HG03571 (cell line): ENCODE measurements around the gene INPP5B.

ENCODE experiments used
- ATAC-seq: cut with Tn5 transposase; IDR thresholded peaks from one replicate; pipeline ENCODE4 v1.9.1; 2021; ENCODE audit not compliant: unreplicated experiment

Gene INPP5B

DNA sequence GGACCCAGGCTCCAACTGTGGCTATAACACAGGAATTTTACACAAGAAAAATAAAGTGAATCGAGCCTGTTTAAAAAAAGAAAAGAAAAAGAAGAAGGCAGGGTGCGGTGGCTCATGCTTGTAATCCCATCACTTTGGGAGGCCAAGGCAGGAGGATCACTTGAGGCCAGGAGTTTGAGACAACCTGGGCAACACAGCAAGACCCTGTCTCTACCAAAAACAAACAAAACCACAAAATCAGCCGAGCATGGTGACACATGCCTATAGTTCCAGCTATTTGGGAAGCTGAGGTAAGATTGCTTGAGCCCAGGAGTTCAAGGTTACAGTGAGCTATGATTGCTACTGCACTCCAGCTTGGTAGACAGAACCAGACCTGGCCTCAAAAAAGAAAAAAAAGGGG, 105.2 kb downstream of the INPP5B start:
- no peak for ATAC-seq

DNA sequence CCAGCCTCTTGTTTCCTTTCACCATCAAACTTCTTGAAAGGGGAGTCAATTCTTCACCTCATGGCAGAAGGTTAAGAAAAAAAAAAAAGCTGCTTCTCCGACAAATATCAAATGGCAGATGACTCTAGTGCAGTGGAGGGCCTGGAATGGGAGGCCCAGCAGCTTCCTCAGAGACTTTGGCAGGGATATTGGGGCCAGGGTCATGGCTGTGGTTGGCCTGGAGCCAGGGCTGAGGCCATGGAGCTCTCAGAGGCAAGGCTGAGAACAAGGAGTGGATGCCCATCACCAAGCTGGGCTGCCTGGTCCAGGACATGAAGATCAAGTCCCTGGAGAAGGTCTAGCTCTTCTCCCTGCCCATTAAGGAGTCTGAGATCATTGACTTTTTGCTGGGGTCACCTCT, 106.1 kb downstream of the INPP5B start:
- no peak for ATAC-seq

DNA sequence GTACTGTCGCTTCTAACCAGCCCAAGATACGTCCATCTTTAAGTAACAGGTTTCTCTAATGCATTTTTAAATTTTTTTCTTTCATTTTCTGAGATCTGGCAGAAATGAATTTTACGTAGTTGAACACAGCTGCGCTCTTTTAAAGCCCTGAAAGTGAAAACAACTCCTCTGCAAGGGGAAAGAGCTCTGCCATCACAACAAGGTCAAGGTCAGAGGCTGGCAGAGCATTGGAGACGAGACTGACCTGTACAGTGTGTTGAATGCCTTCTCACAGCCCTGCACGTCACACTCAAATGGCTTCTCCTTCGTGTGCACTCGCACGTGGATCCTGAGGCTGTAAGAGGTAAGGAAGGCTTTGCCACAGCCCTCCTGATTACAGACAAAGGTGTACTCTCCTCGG, 107.2 kb downstream of the INPP5B start:
- no peak for ATAC-seq

DNA sequence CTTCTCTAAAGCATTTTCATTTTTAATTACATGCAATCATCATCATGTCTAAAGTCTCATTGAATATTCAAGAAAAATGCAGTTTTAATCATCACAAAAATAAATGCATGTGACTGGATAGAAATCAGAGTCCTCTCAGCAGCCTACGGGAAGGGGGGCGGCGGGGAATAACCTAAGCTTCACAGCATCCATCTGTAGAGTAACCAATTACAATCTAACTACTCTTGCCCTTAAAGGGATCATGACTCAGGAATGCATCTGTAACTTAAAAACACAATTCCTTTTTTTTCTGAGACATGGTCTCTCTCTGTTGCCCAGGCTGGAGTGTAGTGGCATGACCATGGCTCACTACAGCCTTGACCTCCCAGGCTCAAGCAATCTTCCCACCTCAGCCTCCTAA, 110.1 kb downstream of the INPP5B start:
- ATAC-seq, result no peak

DNA sequence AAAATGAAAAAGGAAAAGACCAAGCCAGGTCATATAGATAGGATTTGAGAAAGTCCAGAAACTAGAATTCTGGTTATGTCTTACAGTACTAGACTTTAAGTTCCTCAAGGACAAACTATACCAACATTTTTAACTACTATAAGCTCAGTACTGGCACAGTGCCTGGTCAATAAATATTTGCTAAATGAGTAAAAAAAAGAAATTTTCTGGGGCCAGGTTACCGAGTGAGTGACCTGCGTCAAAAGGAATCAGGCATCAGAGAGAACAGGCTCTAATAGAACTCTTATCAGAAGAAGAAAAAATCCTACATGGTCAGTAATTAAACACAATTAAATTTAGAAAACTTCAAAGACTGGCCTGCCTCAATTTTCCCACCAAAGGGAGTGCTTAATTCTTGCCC, 115.0 kb downstream of the INPP5B start:
- no peak for ATAC-seq

DNA sequence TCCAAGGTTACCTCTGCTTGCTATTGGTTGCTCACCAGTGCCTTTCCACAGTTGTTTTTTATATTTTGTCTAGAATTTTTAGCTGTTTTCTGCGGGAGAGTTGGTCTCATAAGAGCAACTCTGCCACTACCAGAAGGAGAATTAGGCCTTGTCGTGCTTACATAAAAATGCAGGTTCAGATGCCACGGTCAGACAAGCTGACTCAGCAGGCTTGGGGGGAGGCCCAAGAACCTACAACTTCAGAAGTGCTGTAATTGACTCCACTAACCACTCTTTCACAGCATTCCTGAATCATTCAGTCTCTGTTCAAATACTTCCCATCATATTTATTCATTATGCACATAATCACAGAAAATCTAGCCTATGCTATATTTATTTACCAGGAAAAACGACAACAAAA, 115.7 kb downstream of the INPP5B start:
- no peak for ATAC-seq

DNA sequence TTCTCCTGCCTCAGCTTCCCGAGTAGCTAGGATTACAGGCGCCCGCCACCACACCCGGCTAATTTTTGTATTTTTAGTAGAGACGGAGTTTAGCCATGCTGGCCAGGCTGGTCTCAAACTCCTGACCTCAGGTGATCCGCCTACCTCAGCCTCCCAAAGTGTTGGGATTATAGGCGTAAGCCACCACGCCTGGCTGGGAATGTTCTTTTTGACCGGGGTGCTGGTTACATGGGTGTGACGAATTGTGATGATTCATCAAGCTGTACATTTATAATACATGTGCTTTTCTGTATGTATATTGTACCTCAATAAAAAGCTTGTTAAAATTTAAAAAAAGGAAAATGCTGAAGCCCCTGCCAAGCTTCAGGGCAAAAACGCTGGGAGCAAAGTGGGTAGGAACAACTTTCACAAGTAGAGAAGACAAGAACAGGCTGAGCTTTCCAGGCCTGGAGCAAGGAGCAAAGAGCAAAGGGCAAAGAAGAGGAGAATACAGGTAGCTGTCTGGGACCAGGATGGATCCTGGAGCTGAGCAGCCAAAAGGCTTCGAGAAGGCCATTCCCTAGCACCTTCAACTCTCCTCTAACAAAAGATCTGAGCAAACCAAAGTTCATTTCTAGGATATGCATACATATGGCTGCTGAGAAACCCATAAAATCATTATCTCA, 118.3 kb downstream of the INPP5B start:
- ATAC-seq, result no peak

DNA sequence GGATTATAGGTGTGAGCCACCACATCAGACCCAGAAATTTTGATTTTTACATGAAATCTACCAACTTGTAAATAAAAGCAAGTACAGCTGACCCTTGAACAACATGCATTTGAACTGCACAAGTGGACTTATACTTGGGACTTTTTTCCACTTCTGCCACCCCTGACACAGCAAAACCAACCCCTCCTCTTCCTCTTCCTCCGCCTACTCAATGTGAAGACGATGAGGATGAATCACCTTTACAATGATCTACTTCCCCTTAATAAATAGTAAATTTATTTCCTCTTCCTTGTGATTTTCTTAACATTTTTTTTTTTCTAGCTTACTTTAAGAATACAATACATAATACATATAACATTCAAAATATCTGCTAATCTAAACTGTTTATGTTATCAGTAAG, 121.3 kb downstream of the INPP5B start:
- ATAC-seq, result no peak

DNA sequence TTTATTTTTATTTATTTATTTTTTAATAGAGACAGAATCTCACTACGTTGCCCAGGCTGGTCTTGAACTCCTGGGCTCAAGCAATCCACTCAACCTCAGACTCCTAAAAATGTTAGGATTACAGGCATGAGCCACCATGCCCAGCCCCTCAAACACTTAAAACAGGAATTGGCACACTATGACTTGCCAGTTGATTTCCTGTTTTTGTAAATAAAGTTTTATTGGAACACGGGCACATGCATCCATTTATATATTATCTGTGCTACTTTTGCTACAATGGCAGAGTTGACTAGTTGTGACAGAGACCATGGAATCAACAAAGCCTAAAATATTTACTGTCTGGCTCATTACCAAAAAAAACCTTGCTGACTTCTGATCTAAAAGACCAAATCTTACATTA, 122.9 kb downstream of the INPP5B start:
- no peak for ATAC-seq

DNA sequence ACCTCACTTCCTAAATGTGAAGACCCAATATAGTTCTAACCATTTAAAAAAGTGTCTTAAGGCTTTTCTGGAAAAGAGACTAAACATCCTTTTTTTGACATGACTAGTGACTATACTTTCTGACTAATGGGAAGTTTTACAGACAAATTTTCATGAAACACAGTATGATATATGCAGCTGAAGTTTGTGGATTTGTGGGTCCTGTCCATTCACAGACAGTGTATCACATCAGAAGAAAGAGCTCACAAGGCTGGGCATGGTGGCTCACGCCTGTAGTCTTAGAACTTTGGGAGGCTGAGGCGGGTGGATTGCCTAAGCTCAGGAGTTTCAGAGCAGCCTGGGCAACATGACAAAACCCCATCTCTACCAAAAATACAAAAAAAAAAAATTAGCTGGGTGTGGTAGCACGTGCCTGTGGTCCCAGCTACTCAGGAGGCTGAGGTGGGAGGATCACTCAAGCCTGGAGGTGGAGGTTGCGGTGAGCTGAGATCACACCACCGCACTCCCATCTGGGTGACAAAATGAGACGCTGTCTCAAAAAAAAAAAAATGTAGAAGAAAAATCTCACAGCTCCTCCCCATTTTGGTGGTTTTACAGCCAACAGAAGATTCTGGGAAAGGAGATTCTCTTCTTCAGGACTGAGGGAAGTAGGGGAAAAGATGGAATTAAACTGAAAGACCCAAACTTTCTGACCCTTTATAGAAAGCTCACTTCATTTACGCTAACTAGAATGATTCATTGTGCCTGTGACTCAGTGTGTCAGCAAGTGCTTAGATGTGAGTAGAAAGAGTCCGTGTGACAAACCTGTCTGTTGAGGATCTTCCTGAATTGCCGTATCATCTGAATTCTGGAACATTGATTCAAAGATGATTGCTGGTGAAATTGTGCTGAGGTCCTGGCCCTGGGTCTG, 123.7 kb downstream of the INPP5B start:
- ATAC-seq, result no peak

DNA sequence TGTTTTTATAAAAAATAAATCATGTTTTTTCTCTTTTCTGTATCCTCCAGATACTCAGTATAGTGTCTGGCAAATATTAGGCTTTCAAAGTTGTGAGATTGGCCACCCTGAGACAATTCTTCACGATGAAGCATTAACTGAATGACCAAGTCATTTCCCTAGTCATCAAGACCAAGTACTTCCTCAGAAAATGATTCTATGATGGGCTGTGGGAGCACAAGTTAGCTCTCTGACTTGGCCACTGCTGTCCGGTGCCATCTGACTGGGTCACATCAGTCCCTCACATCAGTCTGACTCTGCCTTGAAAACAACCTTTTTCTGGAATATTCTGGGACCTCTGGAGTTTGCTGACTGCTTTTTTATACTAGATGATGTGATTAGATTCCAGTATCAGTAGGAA, 125.4 kb downstream of the INPP5B start:
- ATAC-seq, result no peak

DNA sequence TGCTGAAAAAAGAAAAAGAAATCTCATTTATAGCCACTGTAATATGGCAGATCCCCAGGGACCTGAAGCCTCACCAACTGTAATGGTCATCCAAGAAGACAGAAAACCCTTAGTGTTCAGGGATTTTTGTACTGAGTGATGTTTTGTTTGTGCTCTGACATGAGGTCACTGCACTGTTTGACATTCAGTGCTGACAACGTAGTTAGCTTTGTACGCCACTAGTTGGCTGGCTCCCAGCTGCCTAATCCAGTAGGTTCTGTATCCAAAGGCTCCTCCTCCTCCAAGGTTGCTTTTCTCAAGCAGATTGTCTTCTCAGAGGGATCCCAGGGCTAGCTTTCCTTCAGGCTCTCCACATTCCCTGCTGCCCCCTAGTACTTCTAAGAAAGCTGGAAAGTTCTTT, 129.4 kb downstream of the INPP5B start:
- ATAC-seq, result no peak

DNA sequence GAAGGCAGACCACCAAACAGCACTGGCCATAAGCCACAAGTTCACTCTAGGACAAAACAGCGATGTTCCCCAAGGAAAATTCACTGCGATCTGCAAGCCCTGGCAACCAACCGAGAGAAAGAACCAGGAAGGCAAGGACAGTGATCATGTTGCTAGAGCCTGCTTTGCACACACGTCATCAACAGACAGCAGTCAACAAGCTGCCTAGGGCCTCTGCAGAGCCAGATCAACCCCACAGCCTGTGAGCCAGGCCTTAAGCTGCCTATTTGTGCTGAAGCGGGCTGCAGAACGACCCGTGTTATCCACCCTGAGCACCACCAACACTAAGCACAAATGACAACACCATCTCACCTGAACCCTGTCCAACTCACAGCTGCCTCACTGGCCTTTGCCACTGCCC, 132.6 kb downstream of the INPP5B start:
- no peak for ATAC-seq

DNA sequence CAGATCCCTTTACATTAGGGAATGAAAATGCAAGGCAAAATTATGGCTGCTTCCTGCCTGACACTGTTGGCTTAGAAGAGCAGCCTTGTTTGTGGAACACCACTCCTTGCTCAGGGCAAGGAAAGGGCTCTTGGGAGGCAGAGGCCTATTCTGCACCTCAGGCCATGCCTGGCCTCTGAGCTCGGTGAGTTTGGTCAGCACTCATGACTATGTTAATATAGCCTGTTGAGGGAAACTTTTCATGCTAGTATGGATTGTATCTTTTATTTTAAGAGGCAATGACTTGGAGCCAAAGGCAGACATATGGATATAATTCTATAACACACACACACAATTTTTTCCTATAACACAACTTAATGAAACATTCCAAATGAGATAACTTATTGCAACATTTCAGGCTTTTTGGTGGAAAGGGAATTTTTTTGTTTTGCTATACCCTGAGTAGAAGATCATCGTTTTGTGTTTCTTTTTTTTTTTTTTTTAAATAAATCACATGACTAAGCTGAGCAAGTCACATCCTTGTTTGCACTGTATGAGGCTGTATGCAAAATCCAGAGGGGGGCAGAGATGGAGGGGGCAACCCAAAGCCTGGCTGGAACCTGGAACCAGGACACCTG, 133.2 kb downstream of the INPP5B start:
- ATAC-seq, result no peak

DNA sequence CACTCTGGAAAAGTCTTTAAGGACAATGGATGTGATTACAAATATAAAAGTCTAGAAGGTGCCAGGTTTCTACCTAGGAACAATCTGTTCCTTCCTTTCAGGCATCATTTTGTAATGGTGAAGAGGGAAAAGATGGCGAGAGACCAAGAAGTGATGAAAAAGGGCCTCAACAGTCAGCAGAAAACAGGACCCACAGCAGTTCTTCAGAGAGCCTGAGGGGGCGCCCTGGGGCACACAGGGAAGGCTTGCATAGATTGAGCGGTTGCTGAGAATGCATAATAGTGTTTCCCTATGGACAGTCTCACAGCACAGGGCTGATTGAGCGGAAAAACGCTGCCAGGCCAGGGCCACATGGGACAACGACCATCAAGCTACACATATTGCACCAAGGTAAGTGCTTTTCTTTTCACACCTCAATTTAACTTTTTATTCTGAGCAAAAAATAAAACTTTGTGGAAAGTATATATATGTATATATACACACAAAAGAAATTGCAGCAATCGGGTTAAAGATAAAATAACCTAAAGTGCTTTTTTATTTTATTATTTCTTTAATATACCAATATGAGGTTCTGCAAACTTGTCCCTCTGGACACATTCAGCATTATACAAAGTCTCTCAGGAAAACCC, 135.7 kb downstream of the INPP5B start:
- ATAC-seq, result no peak
